ENCODE data around the gene COL4A3.

GRCh38 chr2:227230151-227230550 is 65.7 kb downstream of the COL4A3 start:
- no peak for TF ChIP-seq CTCF (IDR thresholded peaks at IDR 0.05; ENCODE audit: poor library complexity, severe bottlenecking)
- TF ChIP-seq EP300 (conservative IDR thresholded peaks at IDR 0.05; ENCODE audit: poor library complexity, severe bottlenecking): no peak
- TF ChIP-seq SMC3 (conservative IDR thresholded peaks at IDR 0.05; ENCODE audit: poor library complexity): no peak
- no peak for TF ChIP-seq EZH2 (IDR thresholded peaks at IDR 0.05; ENCODE audit: borderline replicate concordance, insufficient read depth, low read length, poor library complexity, severe bottlenecking)
- TF ChIP-seq MXI1 (conservative IDR thresholded peaks at IDR 0.05; ENCODE audit: poor library complexity, severe bottlenecking): no peak

Data from neural cell (in vitro differentiated cells).